A204.1 (cell line): Measurements from ENCODE around the gene TMEM273.

Experiments
- FAIRE-seq: peaks from 2 replicates; lab custom pipeline; 2012; peaks lifted over from hg19 to GRCh38; lab: Jason Lieb, UNC

The TMEM273 gene

DNA sequence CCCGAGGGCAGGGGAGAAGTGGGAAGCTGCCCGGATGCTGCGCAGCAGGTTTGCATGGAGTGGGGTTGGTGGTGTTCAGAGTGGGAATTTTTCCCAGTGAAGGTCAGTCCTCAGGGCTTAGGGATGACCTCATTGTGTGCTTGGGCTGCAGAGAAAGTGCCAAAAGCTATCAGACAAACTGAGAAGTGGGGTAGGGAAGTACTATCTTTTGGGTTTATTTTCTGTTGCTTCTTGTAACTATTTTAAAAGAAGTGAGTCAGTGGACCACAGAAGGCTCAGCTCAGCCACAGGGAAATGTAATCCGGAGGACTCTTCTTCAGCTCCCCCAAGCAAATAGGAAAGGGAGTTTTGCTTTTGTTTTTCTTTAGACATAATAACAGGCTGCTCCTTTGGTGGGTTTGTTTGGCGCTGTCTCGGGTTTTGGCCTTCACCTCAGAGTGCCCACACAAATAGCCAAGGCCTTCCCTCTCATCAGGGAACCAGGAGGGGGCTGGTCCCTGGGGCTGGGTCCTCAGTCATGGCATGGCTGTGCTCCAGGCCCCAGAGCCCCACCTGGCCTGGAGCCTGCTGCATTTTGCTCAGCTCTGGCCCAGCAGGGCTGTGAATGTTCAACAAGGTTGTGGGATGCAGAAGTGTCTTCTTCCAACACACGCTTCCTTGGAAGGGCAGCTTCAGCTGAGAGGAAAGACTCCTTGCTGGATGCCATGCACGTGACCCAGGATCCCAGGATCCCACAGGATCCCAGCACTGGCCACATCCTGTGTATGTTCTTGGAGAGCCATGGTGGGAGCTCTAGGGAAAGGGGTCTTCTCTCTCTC is 49.0 kb downstream of the TMEM273 start:
- no peak for FAIRE-seq

- FAIRE-seq, result no peak
Measured at GRCh38 chr10:49138361-49138891, 49.8 kb downstream of the TMEM273 start.

DNA sequence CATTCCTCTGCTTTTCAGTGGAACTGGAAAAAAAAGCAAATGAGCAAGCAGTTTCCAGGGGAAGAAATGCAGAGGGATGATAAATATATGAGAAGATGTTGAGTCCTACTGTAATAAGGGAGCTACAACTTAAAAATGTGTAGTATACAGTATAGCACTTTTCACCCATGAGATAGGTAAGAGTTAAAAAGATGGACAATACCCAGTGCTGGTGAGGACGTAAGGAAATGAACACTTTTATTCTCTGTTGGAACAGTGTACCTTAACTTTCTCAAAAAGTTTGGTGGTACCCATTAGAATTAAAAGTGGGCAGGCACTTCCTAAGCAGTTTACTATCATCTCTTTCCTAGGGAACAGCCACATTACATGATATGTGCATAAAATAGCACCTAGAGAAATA is 51.7 kb downstream of the TMEM273 start:
- FAIRE-seq, result no peak

GRCh38 chr10:49135575-49136313 is 52.4 kb downstream of the TMEM273 start:
- FAIRE-seq, result no peak

DNA sequence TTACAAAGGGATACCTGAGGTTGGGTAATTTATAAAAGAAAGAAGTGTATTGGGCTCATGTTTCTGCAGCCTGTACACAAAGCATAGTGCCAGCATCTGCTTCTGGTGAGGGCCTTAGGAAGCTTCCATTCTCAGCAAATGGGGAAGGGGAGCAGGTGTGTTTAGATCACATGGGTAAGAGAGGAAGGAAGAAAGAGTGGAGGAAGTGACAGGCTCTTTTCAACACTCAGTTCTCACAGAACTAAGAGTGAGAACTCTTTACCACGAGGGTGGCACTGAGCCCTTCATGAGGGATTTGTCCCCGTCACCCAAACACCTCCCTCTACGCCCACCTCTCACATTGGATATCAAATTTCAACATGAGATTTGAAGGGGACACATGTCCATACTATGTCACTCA is 53.9 kb downstream of the TMEM273 start:
- no peak for FAIRE-seq

DNA sequence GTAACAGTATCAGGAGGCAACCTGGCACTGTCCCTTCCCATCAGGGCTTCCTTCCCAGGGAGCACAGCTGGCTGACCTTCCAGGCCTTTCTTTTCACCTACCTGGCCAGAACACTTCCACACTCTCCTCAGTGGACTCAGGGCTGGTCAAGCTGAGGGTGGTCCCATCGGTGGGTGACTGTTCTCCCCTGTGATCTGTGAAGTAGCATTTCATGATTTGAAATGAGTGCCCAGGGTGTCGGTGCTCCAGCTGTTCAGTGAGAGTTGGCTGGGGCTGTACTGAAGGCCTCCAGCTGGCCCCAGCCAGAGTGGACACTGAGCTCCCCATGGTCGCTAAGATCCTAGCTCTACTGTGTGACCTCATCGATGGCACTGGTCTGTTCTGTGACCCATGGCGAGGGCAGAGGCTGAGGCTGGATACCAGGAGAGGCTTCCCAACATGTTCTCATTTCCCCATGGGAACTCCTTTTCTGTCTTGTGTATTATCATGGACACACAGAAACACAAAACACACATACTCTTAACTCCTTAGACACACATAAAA is 54.4 kb downstream of the TMEM273 start, which contains the start of gene FAM170B:
Gene FAM170B, minus strand, starts transcription at position 316 of the 543 bp plus-strand sequence. Its CDS starts 103 bp downstream, at position 213.
- FAIRE-seq, result no peak

DNA sequence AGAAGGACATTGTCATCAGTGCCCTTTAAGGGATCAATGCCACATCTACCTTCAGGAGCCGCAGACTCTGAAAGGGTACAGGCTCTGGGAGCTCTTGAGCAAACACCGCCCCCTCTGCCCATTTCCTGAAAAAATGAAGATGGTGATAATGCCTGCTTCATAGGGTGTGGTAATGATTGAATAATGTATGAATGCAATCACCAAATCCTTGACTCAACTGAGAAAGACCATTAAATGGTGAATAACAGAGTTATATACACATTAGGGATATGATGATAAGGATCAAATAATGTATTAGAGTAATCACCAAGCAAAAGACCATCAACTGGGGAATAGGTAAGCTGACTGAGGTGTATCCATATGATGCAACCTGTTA is 55.8 kb downstream of the TMEM273 start:
- no peak for FAIRE-seq

GRCh38 chr10:49131507-49132361 is 56.5 kb downstream of the TMEM273 start:
- no peak for FAIRE-seq

DNA sequence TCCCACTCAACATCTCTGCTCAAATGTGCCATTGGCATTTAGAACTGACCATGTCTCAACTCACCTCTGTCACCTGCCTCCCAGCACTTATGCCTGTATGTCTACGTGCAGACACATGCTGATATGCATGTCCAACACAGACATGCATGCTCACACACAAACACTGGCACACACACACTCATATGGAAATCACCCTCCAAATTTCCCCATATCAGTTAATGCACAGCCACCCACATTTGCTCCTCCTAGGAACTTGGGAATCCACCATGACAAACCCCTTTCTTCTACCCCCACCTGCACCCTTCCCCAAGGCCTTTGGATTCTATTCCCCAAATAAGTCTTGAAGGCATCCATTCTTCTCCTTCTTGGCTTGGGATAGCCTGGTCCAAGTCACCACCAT is 58.8 kb downstream of the TMEM273 start:
- no peak for FAIRE-seq

DNA sequence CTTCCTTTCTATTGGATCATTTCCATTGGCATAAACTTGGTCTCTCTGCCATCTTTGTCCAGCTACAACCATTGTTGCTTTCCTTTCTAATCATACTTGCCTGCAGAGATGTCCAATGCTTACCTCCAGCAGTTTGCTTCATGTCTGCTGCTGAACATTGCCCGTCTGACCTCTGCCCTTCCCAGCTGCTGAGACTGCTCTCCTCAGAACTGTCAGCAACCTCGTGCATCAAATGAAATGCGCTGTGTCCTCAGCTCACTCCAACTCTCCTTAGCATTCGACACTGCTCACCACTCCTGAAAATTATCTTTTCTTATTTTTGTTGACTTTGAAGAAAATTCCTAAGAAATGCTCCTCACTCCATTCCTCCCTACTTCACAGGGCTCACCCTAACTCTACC is 59.3 kb downstream of the TMEM273 start:
- no peak for FAIRE-seq

- FAIRE-seq, result no peak
Measured at GRCh38 chr10:49123981-49124950, 63.9 kb downstream of the TMEM273 start.

DNA sequence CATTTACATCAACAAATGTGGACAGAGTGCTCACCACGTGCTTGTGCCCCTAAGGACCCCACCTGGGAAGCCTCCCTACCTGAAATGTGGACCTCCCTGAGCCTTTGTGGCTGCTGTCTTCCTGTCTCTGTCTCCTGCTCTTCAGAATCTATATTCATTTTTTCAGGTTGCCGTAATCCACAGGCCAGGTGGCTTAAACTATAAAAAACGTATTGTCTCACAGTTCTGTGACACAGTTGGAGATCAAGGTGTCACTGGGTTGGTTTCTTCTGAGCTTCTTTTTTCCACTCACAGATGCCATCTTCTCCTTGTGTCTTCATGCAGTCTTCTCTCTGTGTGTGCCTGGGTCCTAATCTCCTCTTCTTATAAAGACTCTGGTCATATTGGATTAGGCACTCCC is 67.3 kb downstream of the TMEM273 start:
- FAIRE-seq, result no peak

GRCh38 chr10:49119746-49120145 is 68.4 kb downstream of the TMEM273 start:
- FAIRE-seq, result no peak

DNA sequence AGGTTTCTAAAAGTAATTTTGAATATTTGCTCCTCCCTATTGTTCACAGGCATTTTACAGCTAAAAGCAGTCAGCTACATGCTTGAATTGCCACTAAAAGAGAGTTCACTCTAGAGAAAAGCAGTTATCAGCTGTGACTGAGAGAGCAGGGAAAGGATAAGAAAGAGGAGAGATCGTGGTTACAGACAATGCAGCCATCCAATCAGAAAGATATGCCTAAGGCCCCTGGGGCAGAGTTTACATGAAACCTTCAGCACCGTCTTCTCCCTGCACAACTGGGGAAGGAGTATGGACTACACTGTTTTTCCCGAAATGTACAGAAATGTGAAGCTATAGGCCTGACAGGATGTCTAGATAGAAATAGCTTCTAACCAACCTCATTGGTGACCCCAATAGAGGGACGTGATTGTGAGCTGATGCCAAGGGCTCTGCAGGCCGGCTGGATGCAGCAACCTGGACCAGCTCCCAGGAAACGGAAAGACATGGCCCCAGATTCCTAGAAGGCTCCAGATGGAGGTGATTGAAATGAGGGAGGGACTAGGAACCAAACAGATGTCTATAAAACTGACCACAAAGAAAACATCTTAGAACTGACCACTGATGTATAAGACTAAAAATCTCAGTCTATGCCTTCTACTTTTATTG is 69.6 kb downstream of the TMEM273 start:
- no peak for FAIRE-seq

GRCh38 chr10:49117376-49118070 is 70.7 kb downstream of the TMEM273 start:
- FAIRE-seq, result no peak

- FAIRE-seq, result no peak
Measured at GRCh38 chr10:49116509-49117375, 71.4 kb downstream of the TMEM273 start.

GRCh38 chr10:49115796-49116508 is 72.2 kb downstream of the TMEM273 start:
- FAIRE-seq, result no peak
